A673 (cell line): ENCODE measurements around the gene NUMB.

Source experiments
- EZH2 ChIP-seq: fragments of 200-600 bp; sonication (generic); IDR thresholded peaks from 2 replicates; pipeline ENCODE4 v1.6.1; 2017; ENCODE audit warnings: borderline replicate concordance, low read depth, mild to moderate bottlenecking, mixed read lengths, antibody characterized with exemption, low read length; ENCODE audit not compliant: poor library complexity, severe bottlenecking
- TF ChIP-seq, protein P1 (sequence below): fragments of 300-800, 200-600 bp; sonication (generic); conservative IDR thresholded peaks from 2 replicates; pipeline ENCODE4 v1.5.1; 2017; ENCODE audit warnings: low read depth, mild to moderate bottlenecking, antibody characterized with exemption, low read length, moderate library complexity, mixed read lengths

- TF ChIP-seq, protein P1, sequence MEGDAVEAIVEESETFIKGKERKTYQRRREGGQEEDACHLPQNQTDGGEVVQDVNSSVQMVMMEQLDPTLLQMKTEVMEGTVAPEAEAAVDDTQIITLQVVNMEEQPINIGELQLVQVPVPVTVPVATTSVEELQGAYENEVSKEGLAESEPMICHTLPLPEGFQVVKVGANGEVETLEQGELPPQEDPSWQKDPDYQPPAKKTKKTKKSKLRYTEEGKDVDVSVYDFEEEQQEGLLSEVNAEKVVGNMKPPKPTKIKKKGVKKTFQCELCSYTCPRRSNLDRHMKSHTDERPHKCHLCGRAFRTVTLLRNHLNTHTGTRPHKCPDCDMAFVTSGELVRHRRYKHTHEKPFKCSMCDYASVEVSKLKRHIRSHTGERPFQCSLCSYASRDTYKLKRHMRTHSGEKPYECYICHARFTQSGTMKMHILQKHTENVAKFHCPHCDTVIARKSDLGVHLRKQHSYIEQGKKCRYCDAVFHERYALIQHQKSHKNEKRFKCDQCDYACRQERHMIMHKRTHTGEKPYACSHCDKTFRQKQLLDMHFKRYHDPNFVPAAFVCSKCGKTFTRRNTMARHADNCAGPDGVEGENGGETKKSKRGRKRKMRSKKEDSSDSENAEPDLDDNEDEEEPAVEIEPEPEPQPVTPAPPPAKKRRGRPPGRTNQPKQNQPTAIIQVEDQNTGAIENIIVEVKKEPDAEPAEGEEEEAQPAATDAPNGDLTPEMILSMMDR: no peak
- no peak for TF ChIP-seq EZH2
Measured at GRCh38 chr14:73500360-73500759, 42.0 kb upstream of the NUMB start.
